ENCODE results near the gene MEGF11. TPM values are rescaled to one million over a fixed set of nuclear protein-coding genes. Genes with fewer than 3 reads are reported as not detected.

Gene MEGF11
- total RNA-seq, 6 experiments from 2014 or later, result not detected

DNA sequence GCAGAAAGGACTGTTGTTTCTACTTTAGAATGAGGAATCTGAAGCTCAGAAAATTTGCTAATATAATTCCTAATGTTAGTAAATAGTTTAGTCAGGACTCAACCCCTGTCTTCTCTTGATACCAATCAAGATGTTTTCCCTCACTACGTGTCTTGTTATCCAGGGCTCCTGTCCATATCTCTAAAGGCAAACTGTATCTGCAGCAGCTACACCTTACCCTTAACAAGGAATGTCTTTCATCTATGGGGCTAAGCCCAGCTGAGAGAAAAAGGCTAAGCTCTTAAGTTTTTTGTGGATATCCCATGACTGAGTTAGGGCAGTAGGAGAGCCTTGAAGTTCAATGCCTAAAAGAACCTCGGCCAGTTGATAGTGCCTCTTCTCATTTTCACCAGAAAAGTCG lies 351.7 kb downstream of the MEGF11 start:
- H3K4me3 ChIP-seq, result no peak overlapping the region
- intact Hi-C loops (cut with DNase I), result no loop called here
- H3K36me3 ChIP-seq, result peaks cover 0 to 9% (median 3%) of the 10 kb centered on the region in 4 donors
- DNase-seq (no peak), ATAC-seq (no peak)
- H3K27me3 ChIP-seq, result no peaks in the 10 kb centered on the region
- WGBS (ENCODE audit: insufficient coverage, low coverage, low lambda C conversion rate, missing lambda C conversion rate), result 92% methylated on average over 3 of the region's 3 CpGs
- H3K9me3 ChIP-seq, result no peaks in the 10 kb centered on the region
- no peak for TF ChIP-seq POLR2A (IDR thresholded peaks at IDR 0.05)
- TF ChIP-seq, protein P1, sequence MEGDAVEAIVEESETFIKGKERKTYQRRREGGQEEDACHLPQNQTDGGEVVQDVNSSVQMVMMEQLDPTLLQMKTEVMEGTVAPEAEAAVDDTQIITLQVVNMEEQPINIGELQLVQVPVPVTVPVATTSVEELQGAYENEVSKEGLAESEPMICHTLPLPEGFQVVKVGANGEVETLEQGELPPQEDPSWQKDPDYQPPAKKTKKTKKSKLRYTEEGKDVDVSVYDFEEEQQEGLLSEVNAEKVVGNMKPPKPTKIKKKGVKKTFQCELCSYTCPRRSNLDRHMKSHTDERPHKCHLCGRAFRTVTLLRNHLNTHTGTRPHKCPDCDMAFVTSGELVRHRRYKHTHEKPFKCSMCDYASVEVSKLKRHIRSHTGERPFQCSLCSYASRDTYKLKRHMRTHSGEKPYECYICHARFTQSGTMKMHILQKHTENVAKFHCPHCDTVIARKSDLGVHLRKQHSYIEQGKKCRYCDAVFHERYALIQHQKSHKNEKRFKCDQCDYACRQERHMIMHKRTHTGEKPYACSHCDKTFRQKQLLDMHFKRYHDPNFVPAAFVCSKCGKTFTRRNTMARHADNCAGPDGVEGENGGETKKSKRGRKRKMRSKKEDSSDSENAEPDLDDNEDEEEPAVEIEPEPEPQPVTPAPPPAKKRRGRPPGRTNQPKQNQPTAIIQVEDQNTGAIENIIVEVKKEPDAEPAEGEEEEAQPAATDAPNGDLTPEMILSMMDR (IDR thresholded peaks at IDR 0.05), result no peak
- H3K27ac ChIP-seq, result no peak overlapping the region
- H3K4me1 ChIP-seq, result peaks cover 0 to 4% (median 0%) of the 10 kb centered on the region in 4 donors

DNA sequence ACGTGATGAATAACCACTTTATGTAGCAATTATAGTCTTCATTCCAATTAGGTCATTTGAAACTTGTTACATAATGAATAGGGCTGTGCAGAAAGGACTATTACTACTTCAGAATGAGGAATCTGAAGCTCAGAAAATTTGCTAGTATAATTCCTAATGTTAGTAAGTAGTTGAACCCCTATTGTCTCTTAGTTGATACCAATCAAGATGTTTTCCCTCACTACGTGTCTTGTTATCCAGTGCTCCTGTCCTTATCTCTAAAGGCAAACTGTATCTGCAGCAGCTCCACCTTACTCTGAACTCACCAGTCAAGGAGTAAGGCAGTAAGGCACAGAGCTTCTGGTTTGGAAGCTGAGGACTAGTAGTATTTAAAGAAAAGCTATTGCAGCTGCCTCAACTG lies 352.2 kb downstream of the MEGF11 start:
- H3K27me3 ChIP-seq, result no peaks in the 10 kb centered on the region
- intact Hi-C loops (cut with DNase I), result no loop called here
- TF ChIP-seq, protein P1 (IDR thresholded peaks at IDR 0.05), result no peak
- no peak for TF ChIP-seq POLR2A (IDR thresholded peaks at IDR 0.05)
- WGBS (ENCODE audit: insufficient coverage, low coverage, low lambda C conversion rate, missing lambda C conversion rate), result 67% methylated on average over 2 of the region's 2 CpGs
- no peak for ATAC-seq
- no peak overlapping the region for H3K4me3 ChIP-seq
- H3K27ac ChIP-seq, result no peak overlapping the region
- DNase-seq, result no peak
- H3K4me1 ChIP-seq, result peaks cover 0 to 4% (median 0%) of the 10 kb centered on the region in 4 donors
- peaks cover 0 to 9% (median 3%) of the 10 kb centered on the region in 4 donors for H3K36me3 ChIP-seq
- H3K9me3 ChIP-seq, result no peaks in the 10 kb centered on the region

DNA sequence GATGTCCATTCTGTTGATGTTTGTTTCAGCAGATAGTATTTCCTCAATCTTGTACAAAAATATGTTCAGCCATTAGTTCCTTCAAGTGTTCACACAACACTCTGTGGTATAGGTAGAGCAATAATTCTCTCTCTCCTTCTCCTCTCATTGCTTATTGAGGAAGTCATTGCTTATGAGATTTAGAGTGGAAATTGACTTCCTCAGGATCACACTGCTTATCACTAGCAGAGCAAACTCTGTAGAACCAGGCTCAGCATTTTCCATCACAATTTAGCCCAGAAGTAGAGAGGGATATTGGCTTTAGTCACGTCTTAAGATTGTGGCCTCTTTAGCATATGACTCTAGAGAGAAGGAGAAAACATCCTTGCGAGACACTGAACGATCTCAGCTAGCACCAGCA lies 353.1 kb downstream of the MEGF11 start:
- Histone ChIP-seq H3K4me3 (no peak overlapping the region), H3K27ac (no peak overlapping the region), H3K9me3 (no peaks in the 10 kb centered on the region), H3K36me3 (peaks cover 0 to 6% (median 2%) of the 10 kb centered on the region in 4 donors), H3K4me1 (peaks cover 0 to 4% (median 0%) of the 10 kb centered on the region in 4 donors), H3K27me3 (no peaks in the 10 kb centered on the region)
- TF ChIP-seq, protein P1 (IDR thresholded peaks at IDR 0.05), result no peak
- no peak for TF ChIP-seq POLR2A (IDR thresholded peaks at IDR 0.05)
- ATAC-seq (no peak), DNase-seq (no peak)
- intact Hi-C loops (cut with DNase I), result no loop called here
- 89% methylated on average over 3 of the region's 3 CpGs for WGBS (ENCODE audit: insufficient coverage, low coverage, low lambda C conversion rate, missing lambda C conversion rate)

DNA sequence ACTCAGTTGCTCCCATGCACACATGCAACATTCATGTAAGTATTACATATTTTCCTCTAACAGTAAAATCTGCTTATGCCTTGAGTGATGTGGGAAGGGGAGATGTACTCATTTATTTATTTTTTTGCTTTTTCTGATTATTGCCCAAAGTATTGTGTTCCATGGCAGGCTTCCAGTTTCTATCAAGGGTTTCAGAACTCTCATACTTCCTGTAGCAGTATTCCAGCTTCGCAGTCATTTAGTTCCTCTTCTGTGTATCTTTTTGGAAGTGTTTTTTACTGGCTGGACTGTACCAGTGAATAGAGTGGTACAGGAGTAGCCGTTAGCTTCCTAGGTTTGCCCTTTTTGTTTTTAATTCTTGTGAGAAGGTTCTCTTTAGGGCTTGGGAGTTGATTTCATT lies 357.3 kb downstream of the MEGF11 start:
- no peaks in the 10 kb centered on the region for H3K9me3 ChIP-seq
- 42% methylated on average over 2 of the region's 2 CpGs for WGBS (ENCODE audit: insufficient coverage, low coverage, low lambda C conversion rate, missing lambda C conversion rate)
- no peaks in the 10 kb centered on the region for H3K4me1 ChIP-seq
- no peak for ATAC-seq
- no peak for TF ChIP-seq POLR2A (IDR thresholded peaks at IDR 0.05)
- TF ChIP-seq, protein P1 (IDR thresholded peaks at IDR 0.05), result no peak
- no peaks in the 10 kb centered on the region for H3K27me3 ChIP-seq
- peaks cover 0 to 6% (median 1%) of the 10 kb centered on the region in 4 donors for H3K36me3 ChIP-seq
- no peak for DNase-seq
- intact Hi-C loops (cut with DNase I), result no loop called here
- H3K27ac ChIP-seq, result no peak overlapping the region
- no peak overlapping the region for H3K4me3 ChIP-seq

DNA sequence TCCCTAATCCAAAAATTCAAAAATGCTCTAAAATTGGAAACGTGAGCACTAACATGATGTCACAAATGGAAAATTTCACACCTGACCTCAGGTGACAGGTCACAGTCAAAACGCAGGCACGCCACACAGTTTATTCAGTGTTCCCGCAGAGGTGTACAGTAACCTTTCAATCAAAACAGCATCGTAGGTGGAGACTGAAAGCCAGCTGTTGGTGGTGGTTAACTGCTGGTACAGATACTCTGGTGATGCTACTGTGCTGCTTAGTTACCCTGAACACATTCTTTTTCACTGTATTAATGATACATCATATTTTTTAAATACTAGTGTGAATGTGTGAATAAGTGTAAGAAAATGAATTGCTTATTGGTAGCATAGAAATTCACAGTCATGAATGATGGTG lies 360.5 kb downstream of the MEGF11 start:
- TF ChIP-seq POLR2A (IDR thresholded peaks at IDR 0.05), result no peak
- TF ChIP-seq, protein P1 (IDR thresholded peaks at IDR 0.05), result no peak
- Histone ChIP-seq H3K36me3 (peaks cover 0 to 6% (median 3%) of the 10 kb centered on the region in 4 donors), H3K4me3 (no peak overlapping the region), H3K27me3 (no peaks in the 10 kb centered on the region), H3K9me3 (no peaks in the 10 kb centered on the region), H3K27ac (no peak overlapping the region), H3K4me1 (no peaks in the 10 kb centered on the region)
- ATAC-seq (no peak), DNase-seq (no peak)
- WGBS (ENCODE audit: insufficient coverage, low coverage, low lambda C conversion rate, missing lambda C conversion rate), result 90% methylated on average over 5 of the region's 5 CpGs
- intact Hi-C loops (cut with DNase I), result no loop called here

All from right lobe of liver (tissue), 6 donors.